HG02759 (cell line): Measurements from ENCODE around the gene HCN1.
"Not testable (repeated sequence)": the region's sequence is repeated elsewhere in the genome, so short reads cannot be mapped to it uniquely, and the experiment has no call there.

Experiments used
- ATAC-seq: cut with Tn5 transposase; IDR thresholded peaks from one replicate; pipeline ENCODE4 v1.9.1; 2021; ENCODE audit warnings: mild to moderate bottlenecking, moderate library complexity; ENCODE audit not compliant: unreplicated experiment

Gene HCN1

GRCh38 chr5:45312627-45313026, 383.6 kb downstream of the HCN1 start:
- ATAC-seq, result not testable (repeated sequence)

GRCh38 chr5:45295231-45295630, 400.9 kb downstream of the HCN1 start:
- no peak for ATAC-seq

GRCh38 chr5:45288746-45289145, 407.4 kb downstream of the HCN1 start:
- no peak for ATAC-seq

- no peak for ATAC-seq
Observed at GRCh38 chr5:45284436-45284835, 411.7 kb downstream of the HCN1 start.

- ATAC-seq, result no peak
Observed at GRCh38 chr5:45281081-45281480, 415.1 kb downstream of the HCN1 start.

- no peak for ATAC-seq
Observed at GRCh38 chr5:45279109-45279508, 417.1 kb downstream of the HCN1 start.

- ATAC-seq, result no peak
Observed at GRCh38 chr5:45277860-45278259, 418.3 kb downstream of the HCN1 start.

- ATAC-seq, result no peak
Observed at GRCh38 chr5:45274241-45274640, 421.9 kb downstream of the HCN1 start.

- no peak for ATAC-seq
Observed at GRCh38 chr5:45271626-45272025, 424.6 kb downstream of the HCN1 start.

- ATAC-seq, result no peak
Observed at GRCh38 chr5:45264447-45264846, 431.7 kb downstream of the HCN1 start.

GRCh38 chr5:45262061-45262590, 434.1 kb downstream of the HCN1 start:
- ATAC-seq, result no peak

GRCh38 chr5:45261125-45261524, 435.1 kb downstream of the HCN1 start:
- ATAC-seq, result no peak

- ATAC-seq, result no peak
Observed at GRCh38 chr5:45260292-45260691, 435.9 kb downstream of the HCN1 start.

- ATAC-seq, result no peak
Observed at GRCh38 chr5:45252978-45253377, 443.2 kb downstream of the HCN1 start.

- ATAC-seq, result no peak
Observed at GRCh38 chr5:45252541-45252940, 443.6 kb downstream of the HCN1 start.

GRCh38 chr5:45225571-45226031, 470.6 kb downstream of the HCN1 start:
- ATAC-seq, result no peak

GRCh38 chr5:45205403-45205961, 490.7 kb downstream of the HCN1 start:
- ATAC-seq, result no peak
